Lower leg skin (tissue), 4 donors: Measurements from ENCODE around the gene DLG2. TPM values are rescaled to one million over a fixed set of nuclear protein-coding genes. Genes with fewer than 3 reads are reported as not detected.
"Not testable (repeated sequence)": the region's sequence is repeated elsewhere in the genome, so short reads cannot be mapped to it uniquely, and the experiment has no call there.

Source experiments
- DNase-seq, 2 donors: peaks; one replicate each; pipeline ENCODE4 v3.0.0-alpha.2; 2019; ENCODE audit warnings: low spot score in 2 of 2
- H3K4me3 ChIP-seq: fragments of 200-600 bp; sonication (generic); 2 replicates; pipeline ENCODE4 v1.5.1; 2017; ENCODE audit warnings: mild to moderate bottlenecking, low read depth; ENCODE audit not compliant: poor library complexity, severe bottlenecking
- POLR2A ChIP-seq, 2 donors: fragments of 450-650 bp; IDR thresholded peaks; one replicate each; pipeline ENCODE4 v1.6.1; 2016 to 2017; ENCODE audit warnings: antibody characterized with exemption in 2 of 2, mild to moderate bottlenecking in 1 of 2, moderate library complexity in 1 of 2
- WGBS, 2 donors: methylation state at CpG; one replicate each; pipeline ENCODE4 v1.1.5; 2018; 5-methylcytosine and 5-hydroxymethylcytosine counted together
- intact Hi-C: fragments of 100-400 bp; cut with DNase I; formaldehyde crosslinking; loops from one replicate; pipeline ENCODE4 v1.15.0; 2023; ENCODE audit warnings: low total_unique reads
- total RNA-seq, 4 donors: library from RNA; depleted of rRNA; stranded (reverse); fragments of >200 nt; gene quantifications; one replicate each; pipeline ENCODE4 v1.1.0, GENCODE V29; 2016
- TF ChIP-seq, protein P1 (sequence below), 3 donors: fragments of 450-650 bp; IDR thresholded peaks; one replicate each; pipeline ENCODE4 v1.5.1; 2016; ENCODE audit warnings: antibody characterized with exemption in 3 of 3, mild to moderate bottlenecking in 3 of 3, moderate library complexity in 2 of 3

DLG2 gene
- total RNA-seq, 4 donors from 2014 or later, result 37.6 to 68.3 (median 46.0) TPM

- DNase-seq, result no peak
- 94 to 97% methylated on average over 1 of the region's 1 CpG for WGBS, 2 donors
- TF ChIP-seq, protein P1, sequence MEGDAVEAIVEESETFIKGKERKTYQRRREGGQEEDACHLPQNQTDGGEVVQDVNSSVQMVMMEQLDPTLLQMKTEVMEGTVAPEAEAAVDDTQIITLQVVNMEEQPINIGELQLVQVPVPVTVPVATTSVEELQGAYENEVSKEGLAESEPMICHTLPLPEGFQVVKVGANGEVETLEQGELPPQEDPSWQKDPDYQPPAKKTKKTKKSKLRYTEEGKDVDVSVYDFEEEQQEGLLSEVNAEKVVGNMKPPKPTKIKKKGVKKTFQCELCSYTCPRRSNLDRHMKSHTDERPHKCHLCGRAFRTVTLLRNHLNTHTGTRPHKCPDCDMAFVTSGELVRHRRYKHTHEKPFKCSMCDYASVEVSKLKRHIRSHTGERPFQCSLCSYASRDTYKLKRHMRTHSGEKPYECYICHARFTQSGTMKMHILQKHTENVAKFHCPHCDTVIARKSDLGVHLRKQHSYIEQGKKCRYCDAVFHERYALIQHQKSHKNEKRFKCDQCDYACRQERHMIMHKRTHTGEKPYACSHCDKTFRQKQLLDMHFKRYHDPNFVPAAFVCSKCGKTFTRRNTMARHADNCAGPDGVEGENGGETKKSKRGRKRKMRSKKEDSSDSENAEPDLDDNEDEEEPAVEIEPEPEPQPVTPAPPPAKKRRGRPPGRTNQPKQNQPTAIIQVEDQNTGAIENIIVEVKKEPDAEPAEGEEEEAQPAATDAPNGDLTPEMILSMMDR (IDR thresholded peaks at IDR 0.05), result no peak
- TF ChIP-seq POLR2A (IDR thresholded peaks at IDR 0.05), result no peak
- intact Hi-C loops, result no loop called here
- no peak overlapping the region for H3K4me3 ChIP-seq
Observed at GRCh38 chr11:83734120-83734519, 1893.0 kb downstream of the DLG2 start.

- intact Hi-C loops, H3K4me3 ChIP-seq, DNase-seq: not testable (repeated sequence)
- WGBS, 2 donors, result 89 to 91% methylated on average over 2 of the region's 2 CpGs
Observed at GRCh38 chr11:83731288-83731687, 1895.9 kb downstream of the DLG2 start.

- no peak overlapping the region for H3K4me3 ChIP-seq
- TF ChIP-seq, protein P1 (IDR thresholded peaks at IDR 0.05), result no peak
- TF ChIP-seq POLR2A (IDR thresholded peaks at IDR 0.05), result no peak
- no peak for DNase-seq
- 90 to 92% methylated on average over 2 of the region's 2 CpGs for WGBS, 2 donors
- intact Hi-C loops, result no loop called here
Observed at GRCh38 chr11:83728281-83728680, 1898.9 kb downstream of the DLG2 start.

- WGBS, 2 donors, result 94 to 100% methylated on average over 1 of the region's 1 CpG
- no peak for DNase-seq
- TF ChIP-seq, protein P1 (IDR thresholded peaks at IDR 0.05), result no peak
- no peak for TF ChIP-seq POLR2A (IDR thresholded peaks at IDR 0.05)
- intact Hi-C loops, result no loop called here
- no peak overlapping the region for H3K4me3 ChIP-seq
Observed at GRCh38 chr11:83727251-83727650, 1899.9 kb downstream of the DLG2 start.

DNA sequence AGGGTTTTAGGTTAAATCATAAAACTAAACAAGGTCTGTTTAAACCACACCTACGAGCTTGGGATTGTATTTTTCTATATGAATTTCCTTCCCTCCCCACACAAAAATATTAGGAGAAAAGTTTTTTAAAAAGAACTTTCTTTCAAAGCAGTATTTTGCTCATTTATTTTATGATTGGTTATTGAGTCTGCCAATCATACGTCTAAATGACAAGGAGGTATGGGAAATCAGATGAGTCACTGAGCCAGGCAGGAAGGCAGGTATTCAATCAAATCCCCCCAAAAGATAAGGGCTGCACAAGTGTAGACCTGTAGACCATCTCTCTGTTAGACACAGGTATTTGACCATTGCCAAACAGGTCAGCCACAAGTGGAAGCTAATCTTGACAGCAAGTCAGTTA is 1900.8 kb downstream of the DLG2 start:
- intact Hi-C loops, result no loop called here
- DNase-seq, result no peak
- WGBS, 2 donors, result 69 to 76% methylated on average over 2 of the region's 2 CpGs
- no peak overlapping the region for H3K4me3 ChIP-seq
- TF ChIP-seq, protein P1 (IDR thresholded peaks at IDR 0.05), result no peak
- no peak for TF ChIP-seq POLR2A (IDR thresholded peaks at IDR 0.05)

GRCh38 chr11:83725728-83726127 is 1901.4 kb downstream of the DLG2 start:
- no peak for TF ChIP-seq POLR2A (IDR thresholded peaks at IDR 0.05)
- TF ChIP-seq, protein P1 (IDR thresholded peaks at IDR 0.05), result no peak
- intact Hi-C loops, result no loop called here
- no peak for DNase-seq
- WGBS, 2 donors, result 41 to 42% methylated on average over 4 of the region's 4 CpGs
- H3K4me3 ChIP-seq, result no peak overlapping the region
